ENCODE measurements around the gene EPSTI1. TPM values are rescaled to one million over a fixed set of nuclear protein-coding genes. Genes with fewer than 3 reads are reported as not detected.

EPSTI1 gene
- total RNA-seq, 1 donor from 2014 or later, result 4.6 TPM

DNA sequence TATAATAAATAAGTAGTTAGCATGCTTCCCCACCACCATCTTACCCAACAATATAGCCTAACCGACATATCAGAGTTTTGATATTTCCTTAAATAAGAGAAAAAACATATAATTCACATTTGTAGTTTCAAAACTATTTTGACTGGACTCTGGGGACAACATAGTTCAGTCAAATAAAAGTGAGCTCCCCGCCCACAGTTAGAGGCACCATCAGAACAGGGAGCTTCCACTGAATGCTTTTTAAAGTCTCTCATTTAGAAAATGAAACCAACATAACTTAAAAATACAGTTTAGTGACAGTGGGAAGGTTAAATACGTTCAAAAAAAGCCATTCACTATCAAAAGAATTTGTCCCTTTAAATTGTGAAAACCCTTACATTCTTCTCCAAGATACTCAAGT is 92.8 kb downstream of the EPSTI1 start:
- no peak for DNase-seq (ENCODE audit: low read depth)
- no peak overlapping the region for H3K4me3 ChIP-seq (ENCODE audit: low read depth, low read length)
- TF ChIP-seq, protein P1, sequence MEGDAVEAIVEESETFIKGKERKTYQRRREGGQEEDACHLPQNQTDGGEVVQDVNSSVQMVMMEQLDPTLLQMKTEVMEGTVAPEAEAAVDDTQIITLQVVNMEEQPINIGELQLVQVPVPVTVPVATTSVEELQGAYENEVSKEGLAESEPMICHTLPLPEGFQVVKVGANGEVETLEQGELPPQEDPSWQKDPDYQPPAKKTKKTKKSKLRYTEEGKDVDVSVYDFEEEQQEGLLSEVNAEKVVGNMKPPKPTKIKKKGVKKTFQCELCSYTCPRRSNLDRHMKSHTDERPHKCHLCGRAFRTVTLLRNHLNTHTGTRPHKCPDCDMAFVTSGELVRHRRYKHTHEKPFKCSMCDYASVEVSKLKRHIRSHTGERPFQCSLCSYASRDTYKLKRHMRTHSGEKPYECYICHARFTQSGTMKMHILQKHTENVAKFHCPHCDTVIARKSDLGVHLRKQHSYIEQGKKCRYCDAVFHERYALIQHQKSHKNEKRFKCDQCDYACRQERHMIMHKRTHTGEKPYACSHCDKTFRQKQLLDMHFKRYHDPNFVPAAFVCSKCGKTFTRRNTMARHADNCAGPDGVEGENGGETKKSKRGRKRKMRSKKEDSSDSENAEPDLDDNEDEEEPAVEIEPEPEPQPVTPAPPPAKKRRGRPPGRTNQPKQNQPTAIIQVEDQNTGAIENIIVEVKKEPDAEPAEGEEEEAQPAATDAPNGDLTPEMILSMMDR (conservative IDR thresholded peaks at IDR 0.05; ENCODE audit: low read depth, low read length), result no peak

DNA sequence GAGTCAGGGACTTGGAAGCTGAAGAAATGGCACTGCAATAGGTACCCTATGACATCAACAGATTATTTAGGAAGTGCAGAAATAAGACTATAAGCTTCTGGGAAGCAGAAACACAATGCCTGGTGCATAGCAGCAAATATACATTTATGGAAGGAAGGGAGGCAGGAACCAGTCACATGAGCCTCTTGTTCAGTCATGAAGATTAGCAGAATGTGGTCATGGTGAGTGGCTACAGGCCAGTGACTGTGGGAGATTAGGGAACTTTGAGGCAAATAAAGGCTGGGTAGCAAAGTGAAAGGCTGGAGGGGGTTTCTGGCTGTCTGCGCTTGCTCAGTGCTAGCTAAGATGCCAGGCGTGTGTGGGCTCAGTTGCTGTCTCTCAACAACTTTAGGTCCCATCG is 96.3 kb downstream of the EPSTI1 start:
- TF ChIP-seq, protein P1 (conservative IDR thresholded peaks at IDR 0.05; ENCODE audit: low read depth, low read length), result no peak

DNA sequence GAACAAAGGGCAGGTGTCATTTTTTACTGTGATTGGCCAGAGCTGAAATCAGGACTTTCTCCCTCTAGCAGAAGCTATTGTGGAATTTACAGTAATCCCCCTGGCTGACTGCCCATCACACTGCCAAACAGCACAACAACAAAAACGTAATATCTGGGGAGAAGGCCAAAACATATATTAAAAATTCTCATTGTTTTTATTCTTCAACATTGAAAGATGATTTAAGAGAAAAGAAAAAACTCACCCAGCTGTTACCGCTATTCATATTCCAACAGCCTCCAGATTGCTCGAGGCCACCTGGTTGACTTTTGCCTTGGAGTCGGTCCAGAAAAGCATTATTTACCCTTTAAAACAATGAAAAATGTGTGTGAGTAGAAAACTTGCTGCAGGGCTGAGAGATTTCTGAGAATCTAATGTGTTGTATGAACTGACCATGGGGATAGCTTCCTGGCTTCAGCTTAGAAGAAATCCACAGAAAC is 97.2 kb downstream of the EPSTI1 start:
- DNase-seq (ENCODE audit: low read depth), result no peak
- TF ChIP-seq, protein P1 (conservative IDR thresholded peaks at IDR 0.05; ENCODE audit: low read depth, low read length), result no peak
- no peak overlapping the region for H3K4me3 ChIP-seq (ENCODE audit: low read depth, low read length)

More for the DNA sequence above, 96.3 kb downstream of the EPSTI1 start:
- no peak for DNase-seq (ENCODE audit: low read depth)
- no peak overlapping the region for H3K4me3 ChIP-seq (ENCODE audit: low read depth, low read length)

DNA sequence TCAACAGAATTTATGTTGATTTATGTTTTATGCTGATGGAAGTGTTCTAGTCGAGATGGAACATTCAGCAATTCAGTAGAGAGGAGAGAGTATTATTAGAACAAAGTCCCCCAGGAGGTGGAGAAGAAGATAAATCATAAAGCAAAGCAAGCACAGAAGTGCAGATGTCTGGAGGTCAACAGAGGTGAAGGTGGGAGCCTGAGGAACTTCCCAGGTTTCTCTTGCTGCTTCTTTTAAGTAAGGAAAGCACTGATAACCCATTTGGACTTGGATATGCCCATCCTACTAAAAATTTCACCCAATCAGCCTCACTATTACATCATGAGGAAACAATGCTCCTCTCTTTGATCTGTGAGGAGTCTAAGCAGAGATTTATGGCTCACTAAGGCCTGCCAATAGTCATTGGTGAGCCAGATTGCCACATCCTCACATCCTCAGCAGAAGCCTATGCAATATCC is 98.8 kb downstream of the EPSTI1 start:
- H3K4me3 ChIP-seq (ENCODE audit: low read depth, low read length), result no peak overlapping the region
- DNase-seq (ENCODE audit: low read depth), result peak; percentile 9
- TF ChIP-seq, protein P1 (conservative IDR thresholded peaks at IDR 0.05; ENCODE audit: low read depth, low read length), result no peak

DNA sequence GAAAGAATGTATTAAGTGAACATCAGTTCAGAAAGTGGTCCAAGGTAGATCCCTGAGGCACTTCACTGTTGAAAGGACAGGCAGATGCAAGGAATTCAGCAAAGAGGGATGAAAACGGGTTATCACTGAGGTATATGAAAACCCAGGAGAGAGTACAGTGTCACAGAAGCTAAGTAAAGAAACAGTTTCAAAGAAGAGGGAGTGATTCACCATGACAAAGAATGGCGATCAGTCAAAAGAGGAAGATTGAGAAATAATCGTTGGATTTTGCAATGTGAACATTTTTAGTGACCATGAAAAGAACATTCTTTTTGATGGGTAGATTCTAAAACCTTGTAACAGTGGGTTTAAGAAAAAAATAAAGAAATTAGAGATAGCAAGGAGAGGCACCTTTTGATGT is 99.3 kb downstream of the EPSTI1 start:
- TF ChIP-seq, protein P1 (conservative IDR thresholded peaks at IDR 0.05; ENCODE audit: low read depth, low read length), result no peak
- H3K4me3 ChIP-seq (ENCODE audit: low read depth, low read length), result no peak overlapping the region
- DNase-seq (ENCODE audit: low read depth), result no peak

DNA sequence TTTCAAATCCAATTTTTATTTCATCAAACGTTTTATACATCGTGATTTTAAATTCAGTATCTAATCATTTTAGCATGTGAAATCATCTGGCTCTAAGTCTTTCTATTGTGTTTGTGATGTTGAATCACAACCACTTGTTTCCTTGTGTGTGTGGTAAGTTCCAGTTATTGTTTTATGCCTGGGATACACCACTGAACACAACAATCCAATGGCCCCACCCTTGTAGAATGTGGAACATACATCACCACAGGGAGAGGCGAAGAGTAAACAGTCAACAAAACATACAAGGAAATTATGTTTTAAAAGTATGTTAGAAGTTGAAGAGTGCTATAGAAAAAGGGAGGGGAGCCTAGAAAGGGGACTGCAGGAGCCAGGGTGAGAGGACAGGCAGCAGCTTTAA is 100.5 kb downstream of the EPSTI1 start:
- no peak for DNase-seq (ENCODE audit: low read depth)
- TF ChIP-seq, protein P1 (conservative IDR thresholded peaks at IDR 0.05; ENCODE audit: low read depth, low read length), result no peak
- no peak overlapping the region for H3K4me3 ChIP-seq (ENCODE audit: low read depth, low read length)

DNA sequence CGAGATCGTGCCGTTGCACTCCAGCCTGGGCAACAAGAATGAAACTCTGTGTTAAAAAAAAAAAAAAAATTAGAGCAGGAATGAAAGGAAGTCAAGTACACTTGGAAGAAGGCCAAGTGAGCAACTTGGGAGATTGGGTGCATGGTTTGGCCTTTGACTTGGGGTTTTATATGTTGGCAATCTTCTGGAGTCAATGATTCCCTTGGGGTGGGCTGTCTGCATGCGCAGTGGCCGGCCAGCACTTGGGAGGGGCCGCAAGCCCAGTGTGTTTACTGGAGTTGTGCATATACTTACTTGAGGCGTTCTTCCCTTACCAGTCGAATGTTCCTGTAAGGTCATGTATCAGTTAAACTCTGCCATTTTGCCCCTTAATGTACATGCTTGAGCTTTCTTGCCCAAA is 106.7 kb downstream of the EPSTI1 start:
- no peak for DNase-seq (ENCODE audit: low read depth)

More for the DNA sequence above, 106.7 kb downstream of the EPSTI1 start:
- TF ChIP-seq, protein P1 (conservative IDR thresholded peaks at IDR 0.05; ENCODE audit: low read depth, low read length), result no peak
- H3K4me3 ChIP-seq (ENCODE audit: low read depth, low read length), result no peak overlapping the region
